Choroid plexus epithelial cell (primary cell): ENCODE measurements around the gene SPATC1L.
"Not testable (repeated sequence)": the region's sequence is repeated elsewhere in the genome, so short reads cannot be mapped to it uniquely, and the experiment has no call there.

Experiments used
- DNase-seq: peaks from one replicate; pipeline ENCODE4 v3.0.0-alpha.2; 2010; ENCODE audit warnings: low read depth
- H3K4me3 ChIP-seq: 2 replicates; pipeline ENCODE4 v1.5.1; 2011; ENCODE audit warnings: low read depth, mild to moderate bottlenecking, control low read depth, low read length, moderate library complexity
- TF ChIP-seq, protein P1 (sequence below): conservative IDR thresholded peaks from 2 replicates; pipeline ENCODE4 v1.5.1; 2011; ENCODE audit warnings: low read depth, mild to moderate bottlenecking, control low read depth, inconsistent platforms, low read length, moderate library complexity

Gene SPATC1L

DNA sequence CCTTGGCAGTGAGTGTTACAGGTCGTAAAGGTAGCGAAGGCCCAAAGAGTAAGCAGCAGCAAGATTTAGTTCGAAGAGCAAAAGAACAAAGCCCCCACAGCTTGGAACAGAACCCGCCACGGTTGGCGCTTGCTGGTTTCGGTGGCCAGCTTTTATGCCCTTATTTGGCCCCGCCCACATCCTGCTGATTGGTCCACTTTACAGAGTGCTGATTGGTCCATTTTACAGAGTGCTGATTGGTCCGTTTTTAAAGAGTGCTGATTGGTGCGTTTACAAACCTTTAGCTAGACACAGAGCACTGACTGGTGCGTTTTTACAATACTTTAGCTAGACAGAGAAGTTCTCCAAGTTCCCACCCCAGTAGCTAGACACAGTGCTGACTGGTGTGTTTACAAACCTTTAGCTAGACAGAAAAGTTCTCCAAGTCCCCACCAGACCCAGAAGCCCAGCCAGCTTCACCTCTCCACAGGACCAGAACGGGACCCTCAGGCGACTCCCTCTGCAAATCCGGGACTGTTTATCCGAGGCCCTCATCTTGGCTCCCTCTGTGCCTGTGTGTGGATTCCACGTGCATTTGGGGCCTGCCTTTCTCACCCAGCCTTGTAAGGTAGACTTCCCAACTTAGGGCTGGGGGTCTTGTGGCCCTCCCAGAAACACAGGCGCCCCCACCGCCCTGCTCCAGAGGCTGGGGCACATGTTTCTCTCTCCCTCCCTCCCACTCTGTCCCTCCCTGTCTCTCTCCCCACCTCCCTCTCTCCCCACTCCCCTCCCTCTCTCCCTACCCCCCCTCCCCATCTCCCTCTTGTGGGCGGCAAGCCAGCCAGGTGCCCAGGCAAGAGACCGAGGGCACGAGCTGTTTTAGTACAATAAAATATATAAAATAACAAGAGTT lies 41.4 kb downstream of the SPATC1L start:
- no peak for DNase-seq
- H3K4me3 ChIP-seq: no peak overlapping the region
- TF ChIP-seq, protein P1, sequence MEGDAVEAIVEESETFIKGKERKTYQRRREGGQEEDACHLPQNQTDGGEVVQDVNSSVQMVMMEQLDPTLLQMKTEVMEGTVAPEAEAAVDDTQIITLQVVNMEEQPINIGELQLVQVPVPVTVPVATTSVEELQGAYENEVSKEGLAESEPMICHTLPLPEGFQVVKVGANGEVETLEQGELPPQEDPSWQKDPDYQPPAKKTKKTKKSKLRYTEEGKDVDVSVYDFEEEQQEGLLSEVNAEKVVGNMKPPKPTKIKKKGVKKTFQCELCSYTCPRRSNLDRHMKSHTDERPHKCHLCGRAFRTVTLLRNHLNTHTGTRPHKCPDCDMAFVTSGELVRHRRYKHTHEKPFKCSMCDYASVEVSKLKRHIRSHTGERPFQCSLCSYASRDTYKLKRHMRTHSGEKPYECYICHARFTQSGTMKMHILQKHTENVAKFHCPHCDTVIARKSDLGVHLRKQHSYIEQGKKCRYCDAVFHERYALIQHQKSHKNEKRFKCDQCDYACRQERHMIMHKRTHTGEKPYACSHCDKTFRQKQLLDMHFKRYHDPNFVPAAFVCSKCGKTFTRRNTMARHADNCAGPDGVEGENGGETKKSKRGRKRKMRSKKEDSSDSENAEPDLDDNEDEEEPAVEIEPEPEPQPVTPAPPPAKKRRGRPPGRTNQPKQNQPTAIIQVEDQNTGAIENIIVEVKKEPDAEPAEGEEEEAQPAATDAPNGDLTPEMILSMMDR: no peak

DNA sequence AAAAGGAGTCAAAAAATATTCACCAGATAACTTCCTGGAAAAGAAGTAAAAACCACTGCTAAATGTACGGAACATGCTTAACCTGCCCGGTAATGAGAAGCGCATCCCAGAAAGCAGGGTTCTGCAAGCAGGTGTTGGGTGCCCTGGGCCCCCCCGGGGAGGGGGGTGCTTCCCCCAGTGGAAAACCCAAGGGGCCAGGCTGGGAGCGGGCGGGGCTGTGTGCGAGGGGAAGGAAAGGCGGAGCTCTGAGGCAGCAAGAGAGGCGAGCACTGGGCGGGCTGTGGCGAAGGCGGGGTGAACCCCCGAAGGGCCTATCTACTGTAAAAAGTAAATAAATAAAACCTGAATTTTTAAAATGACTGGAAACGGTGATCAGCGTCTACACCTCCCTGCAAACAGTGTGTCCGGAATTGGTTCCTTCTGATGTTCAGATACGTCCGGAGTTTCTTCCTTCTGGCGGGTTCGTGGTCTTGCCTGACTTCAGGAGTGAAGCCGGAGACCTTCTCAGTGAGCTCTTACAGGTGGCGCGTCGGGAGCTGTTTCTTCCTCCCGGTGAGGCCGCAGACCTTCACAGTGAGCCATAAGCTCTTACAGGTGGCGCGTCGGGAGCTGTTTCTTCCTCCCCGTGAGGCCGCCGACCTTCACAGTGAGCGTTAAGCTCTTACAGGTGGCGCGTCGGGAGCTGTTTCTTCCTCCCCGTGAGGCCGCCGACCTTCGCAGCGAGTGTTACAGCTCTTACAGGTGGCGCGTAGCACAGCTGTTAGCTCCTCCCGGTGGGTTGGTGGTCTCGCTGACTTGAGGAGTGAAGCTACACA lies 42.3 kb downstream of the SPATC1L start:
- no peak for DNase-seq
- no peak overlapping the region for H3K4me3 ChIP-seq
- TF ChIP-seq, protein P1: no peak

DNA sequence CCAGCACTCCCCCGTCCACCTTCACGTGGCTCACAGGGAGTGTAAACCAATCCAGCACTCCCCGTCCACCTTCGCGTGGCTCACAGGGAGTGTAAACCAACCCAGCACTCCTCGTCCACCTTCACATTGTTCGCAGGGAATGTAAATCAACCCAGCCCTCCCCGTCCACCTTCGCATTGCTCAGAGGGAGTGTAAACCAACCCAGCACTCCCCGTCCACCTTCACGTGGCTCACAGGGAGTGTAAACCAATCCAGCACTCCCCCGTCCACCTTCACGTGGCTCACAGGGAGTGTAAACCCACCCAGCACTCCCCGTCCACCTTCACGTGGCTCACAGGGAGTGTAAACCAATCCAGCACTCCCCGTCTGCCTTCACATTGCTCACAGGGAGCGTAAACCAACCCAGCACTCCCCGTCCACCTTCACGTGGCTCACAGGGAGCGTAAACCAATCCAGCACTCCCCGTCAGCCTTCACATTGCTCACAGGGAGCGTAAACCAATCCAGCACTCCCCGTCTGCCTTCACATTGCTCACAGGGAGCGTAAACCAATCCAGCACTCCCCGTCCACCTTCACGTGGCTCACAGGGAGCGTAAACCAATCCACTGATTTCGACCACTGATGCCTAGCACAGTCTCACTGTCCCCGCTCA lies 43.8 kb downstream of the SPATC1L start:
- peak; percentile 35 for DNase-seq
- not testable (repeated sequence) for H3K4me3 ChIP-seq

DNA sequence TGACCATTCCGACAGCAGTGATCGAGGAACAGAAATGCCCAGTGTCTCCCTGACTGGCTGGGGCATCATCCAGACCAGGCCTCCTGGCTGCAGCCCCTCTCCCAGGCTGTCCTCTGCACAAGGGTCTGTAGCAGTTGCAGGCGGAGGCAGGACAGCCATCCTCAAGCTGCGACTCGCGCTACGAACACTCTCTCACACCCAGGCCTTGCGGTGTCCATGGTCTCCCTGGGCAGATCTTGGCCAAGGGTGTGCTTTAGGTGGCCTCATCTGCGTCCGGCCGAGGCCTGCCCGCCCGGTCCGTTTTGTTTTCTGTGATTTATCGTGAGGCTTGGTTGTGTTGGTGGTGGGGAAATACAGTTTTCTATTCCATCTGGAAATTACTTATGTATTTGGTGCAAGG lies 44.6 kb downstream of the SPATC1L start:
- TF ChIP-seq, protein P1: no peak

DNA sequence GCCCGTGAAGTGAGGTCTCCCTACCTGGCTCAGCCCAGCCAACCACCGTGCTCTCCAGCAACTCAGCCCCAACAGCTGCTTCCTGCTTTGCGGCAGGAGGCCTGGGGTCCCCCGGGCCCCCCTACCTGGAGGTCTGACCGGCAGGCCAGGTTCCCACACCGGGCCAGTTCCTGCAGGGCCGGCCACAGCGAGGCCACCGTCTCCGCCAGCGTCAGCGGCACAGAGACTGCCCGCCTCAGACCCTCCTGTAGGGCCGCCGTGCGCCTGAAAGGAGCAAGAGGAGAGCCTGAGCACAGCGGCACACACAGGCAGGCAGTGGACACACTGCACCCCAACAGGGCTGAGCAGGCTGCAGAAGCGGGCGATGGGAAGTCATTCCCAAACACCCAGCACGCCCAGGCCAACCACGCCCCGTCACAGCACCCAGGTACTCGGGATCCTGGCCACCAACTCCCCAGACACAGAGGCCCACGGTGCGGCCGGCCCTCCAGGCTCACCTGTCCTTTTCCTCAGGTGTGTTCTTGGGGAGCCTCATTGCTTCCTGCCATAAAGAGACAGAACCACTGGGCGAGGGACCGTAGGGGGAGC lies 45.8 kb downstream of the SPATC1L start:
- TF ChIP-seq, protein P1: no peak
- H3K4me3 ChIP-seq: no peak overlapping the region
- no peak for DNase-seq

More for the DNA sequence above, 44.6 kb downstream of the SPATC1L start:
- H3K4me3 ChIP-seq: no peak overlapping the region
- DNase-seq: no peak

DNA sequence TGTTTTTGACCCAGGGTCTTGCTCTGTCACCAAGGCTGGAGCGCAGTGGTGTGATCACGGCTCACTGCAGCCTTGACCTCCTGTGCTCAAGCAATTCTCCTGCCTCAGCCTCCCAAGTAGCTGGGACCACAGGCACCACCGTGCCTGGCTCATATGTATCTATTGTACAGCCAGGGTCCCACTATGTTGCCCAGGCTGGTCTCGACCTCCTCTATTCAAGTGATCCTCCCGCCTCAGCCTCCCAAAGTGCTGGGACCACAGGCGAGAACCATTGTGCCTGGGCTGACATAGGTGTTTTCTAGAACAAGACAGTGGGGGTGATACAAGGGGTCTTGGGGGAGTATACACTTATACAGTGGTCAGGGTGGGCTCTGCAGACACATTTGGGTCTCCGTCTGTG lies 46.4 kb downstream of the SPATC1L start:
- DNase-seq: no peak
- no peak overlapping the region for H3K4me3 ChIP-seq
- TF ChIP-seq, protein P1: no peak
